Bronchial smooth muscle cell (primary cell): ENCODE data around the gene ODAM. TPM values are rescaled to one million over a fixed set of nuclear protein-coding genes. Genes with fewer than 3 reads are reported as not detected.

Experiments
- total RNA-seq: library from RNA; depleted of rRNA; stranded (reverse); fragments of >200 nt; gene quantifications from 2 replicates; pipeline ENCODE4 v1.2.1, GENCODE V29; 2014

ODAM gene, protein sequence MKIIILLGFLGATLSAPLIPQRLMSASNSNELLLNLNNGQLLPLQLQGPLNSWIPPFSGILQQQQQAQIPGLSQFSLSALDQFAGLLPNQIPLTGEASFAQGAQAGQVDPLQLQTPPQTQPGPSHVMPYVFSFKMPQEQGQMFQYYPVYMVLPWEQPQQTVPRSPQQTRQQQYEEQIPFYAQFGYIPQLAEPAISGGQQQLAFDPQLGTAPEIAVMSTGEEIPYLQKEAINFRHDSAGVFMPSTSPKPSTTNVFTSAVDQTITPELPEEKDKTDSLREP
- total RNA-seq: not detected in 2 replicates

DNA sequence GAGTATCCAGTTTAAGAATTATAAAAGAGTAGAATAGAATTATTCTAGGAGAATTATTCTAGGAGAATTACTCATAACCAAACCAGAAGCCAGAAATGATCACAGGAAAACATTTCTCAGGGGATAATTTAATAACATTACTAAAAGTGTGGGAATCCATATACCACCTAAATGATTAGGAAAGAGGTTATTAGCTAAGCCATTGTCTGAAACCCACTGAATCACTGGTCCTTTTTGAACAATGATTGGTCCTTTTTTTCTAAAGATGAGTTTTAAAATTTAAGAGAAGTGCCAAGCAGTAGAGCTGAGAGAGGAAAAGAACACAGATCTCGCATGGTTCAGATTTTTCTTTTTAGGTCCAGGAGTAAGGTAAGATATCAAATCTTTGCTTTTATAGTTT lies at the start of gene ODAM:
TSS of gene ODAM (plus strand) at position 301 of the 400 bp plus-strand sequence. CDS start 819 bp downstream, outside the sequence.

GRCh38 chr4:70153937-70154336 lies 41.6 kb upstream of the ODAM start, which contains the start of gene PRR27:
PRR27 (plus strand) TSS chr4:70154237; CDS start chr4:70154376, 139 bp downstream.

DNA sequence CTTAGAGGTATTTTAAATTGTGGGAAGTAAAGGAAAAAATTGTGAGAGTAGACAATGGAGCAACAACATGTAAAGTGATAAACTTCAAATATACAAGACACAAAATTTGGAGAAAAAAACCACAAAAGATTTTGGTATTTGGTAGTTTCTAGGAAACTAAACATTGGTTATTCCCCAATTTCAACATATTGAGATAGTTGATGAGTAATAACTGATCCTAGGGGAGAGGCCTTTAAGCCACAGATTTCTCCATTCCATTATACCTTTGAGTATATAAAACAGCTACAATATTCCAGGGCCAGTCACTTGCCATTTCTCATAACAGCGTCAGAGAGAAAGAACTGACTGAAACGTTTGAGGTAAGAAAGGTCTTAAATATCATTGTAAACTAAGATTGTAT lies 30.3 kb downstream of the ODAM start, which contains the start of gene FDCSP:
TSS of gene FDCSP (plus strand) at position 301 of the 400 bp plus-strand sequence. CDS start 5,071 bp downstream, outside the sequence.

DNA sequence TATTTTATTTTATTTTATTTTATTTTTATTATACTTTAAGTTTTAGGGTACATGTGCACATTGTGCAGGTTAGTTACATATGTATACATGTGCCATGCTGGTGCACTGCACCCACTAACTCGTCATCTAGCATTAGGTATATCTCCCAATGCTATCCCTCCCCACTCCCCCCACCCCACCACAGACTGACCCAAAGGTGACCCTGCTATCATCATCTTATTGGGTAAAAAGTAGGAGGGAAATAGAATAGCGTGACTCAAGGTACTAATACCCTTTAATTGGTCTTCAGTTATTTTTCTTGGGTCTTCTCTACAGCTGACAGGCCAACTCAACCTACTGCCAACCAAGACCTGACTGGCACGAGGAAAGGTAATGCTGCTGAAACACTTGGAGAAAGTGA lies 46.8 kb downstream of the ODAM start, which contains the start of gene CSN3:
TSS of gene CSN3 (plus strand) at position 301 of the 400 bp plus-strand sequence. CDS start 2,223 bp downstream, outside the sequence.

Other genes with a start within 250 kb of the ODAM start
- gene CSN2, start 230.0 kb upstream of the ODAM start, total RNA-seq: not detected in 2 replicates
- not detected in 2 replicates for gene STATH, start 199.8 kb upstream of the ODAM start, total RNA-seq
- not detected in 2 replicates for gene HTN3, start 167.3 kb upstream of the ODAM start, total RNA-seq
- gene HTN1, start 145.3 kb upstream of the ODAM start, total RNA-seq: not detected in 2 replicates
- not detected in 2 replicates for gene PRR27, start 41.5 kb upstream of the ODAM start, total RNA-seq
- gene FDCSP, start 30.4 kb downstream of the ODAM start, total RNA-seq: not detected in 2 replicates
- gene CSN3, start 46.9 kb downstream of the ODAM start, total RNA-seq: not detected in 2 replicates
- gene CABS1, start 139.3 kb downstream of the ODAM start, total RNA-seq: not detected in 2 replicates
- not detected in 2 replicates for gene SMR3A, start 165.0 kb downstream of the ODAM start, total RNA-seq
- gene SMR3B, start 187.4 kb downstream of the ODAM start, total RNA-seq: not detected in 2 replicates
- gene OPRPN, start 202.2 kb downstream of the ODAM start, total RNA-seq: not detected in 2 replicates